Esophagus muscularis mucosa (tissue), 4 donors: ENCODE results near the gene TKT. TPM values are rescaled to one million over a fixed set of nuclear protein-coding genes. Genes with fewer than 3 reads are reported as not detected.

Experiments used
- DNase-seq: peaks from one replicate; pipeline ENCODE4 v3.0.0-alpha.2; 2017; ENCODE audit errors: extremely low spot score
- H3K27ac ChIP-seq, 4 donors: fragments of 200-600 bp; sonication (generic); replicated peaks in 1 of 4; 1 replicate in 3 of 4; 2 replicates in 1 of 4; pipeline ENCODE4 v1.5.1; 2016 to 2019; ENCODE audit warnings: mild to moderate bottlenecking in 1 of 4
- H3K27me3 ChIP-seq, 4 donors: fragments of 200-600 bp; sonication (generic); one replicate each; pipeline versions ENCODE4 v1.5.1 to v1.6.0; 2016 to 2019
- H3K36me3 ChIP-seq, 4 donors: fragments of 200-600 bp; sonication (generic); one replicate each; pipeline ENCODE4 v1.5.1; 2016 to 2019
- H3K4me1 ChIP-seq, 4 donors: fragments of 200-600 bp; sonication (generic); one replicate each; pipeline ENCODE4 v1.5.1; 2016 to 2019
- H3K4me3 ChIP-seq, 4 donors: fragments of 200-600 bp; sonication (generic); 1 replicate in 2 of 4; 2 replicates in 2 of 4; pipeline ENCODE4 v1.5.1; 2016 to 2019; ENCODE audit warnings: mild to moderate bottlenecking in 4 of 4, moderate library complexity in 1 of 4
- H3K9me3 ChIP-seq, 4 donors: fragments of 200-600 bp; sonication (generic); 1 replicate in 3 of 4; 2 replicates in 1 of 4; pipeline ENCODE4 v1.5.1; 2016 to 2019
- CTCF ChIP-seq, 3 experiments: fragments of 200-600 bp in 2 of 3; fragments of 450-650 bp in 1 of 3; sonication (generic) in 2 of 3; IDR thresholded peaks; one replicate each; pipeline ENCODE4 v1.5.1; 2017 to 2019; ENCODE audit warnings: antibody characterized with exemption in 3 of 3, mild to moderate bottlenecking in 2 of 3, moderate library complexity in 1 of 3
- EP300 ChIP-seq: sonication (generic); formaldehyde crosslinking; IDR thresholded peaks from one replicate; pipeline ENCODE4 v1.6.1; 2017; ENCODE audit warnings: antibody characterized with exemption
- POLR2A ChIP-seq: fragments of 450-650 bp; IDR thresholded peaks from one replicate; pipeline ENCODE4 v1.6.1; 2017; ENCODE audit warnings: antibody characterized with exemption, moderate library complexity, mild to moderate bottlenecking, low read depth
- POLR2AphosphoS5 ChIP-seq, 2 donors: sonication (generic); formaldehyde crosslinking; IDR thresholded peaks; one replicate each; pipeline ENCODE4 v1.6.1; 2017; ENCODE audit warnings: antibody characterized with exemption in 2 of 2
- WGBS: methylation state at CpG from one replicate; pipeline ENCODE4 v1.1.5; 2018; 5-methylcytosine and 5-hydroxymethylcytosine counted together
- intact Hi-C: fragments of 100-400 bp; cut with DNase I; formaldehyde crosslinking; loops from one replicate; pipeline ENCODE4 v1.15.1; 2023
- small RNA-seq, 3 donors: library from RNA; depleted of rRNA; stranded (forward); fragments of <200 nt; gene quantifications; one replicate each; pipeline ENCODE3, GENCODE V24; 2016
- total RNA-seq, 4 donors: library from RNA; depleted of rRNA; stranded (reverse); fragments of >200 nt; gene quantifications; one replicate each; pipeline versions ENCODE4 v1.1.0 to v1.2.1, GENCODE V29; 2016

Gene TKT
- total RNA-seq, 4 donors from 2014 or later = 295 to 524 (median 378) TPM

- Histone ChIP-seq H3K36me3 (peaks cover 7 to 70% (median 62%) of the 10 kb centered on the region in 4 donors), H3K27ac (no peak overlapping the region), H3K9me3 (no peaks in the 10 kb centered on the region), H3K27me3 (no peaks in the 10 kb centered on the region), H3K4me1 (peaks cover 0 to 10% (median 0%) of the 10 kb centered on the region in 4 donors), H3K4me3 (no peak overlapping the region)
- no peak for TF ChIP-seq POLR2AphosphoS5 (IDR thresholded peaks at IDR 0.05)
- no peak for TF ChIP-seq CTCF (IDR thresholded peaks at IDR 0.05)
- no peak for TF ChIP-seq POLR2A
- TF ChIP-seq EP300 = no peak
- DNase-seq = no peak
- intact Hi-C loops = no loop called here
- no CpG with 5 or more reads among the region's 15 CpGs for WGBS
Measured at GRCh38 chr3:53178246-53178645, 77.6 kb downstream of the TKT start.

GRCh38 chr3:53175613-53176540 is 79.9 kb downstream of the TKT start:
- peaks cover 4 to 46% (median 42%) of the 10 kb centered on the region in 4 donors for H3K36me3 ChIP-seq
- no peak overlapping the region for H3K27ac ChIP-seq
- no peaks in the 10 kb centered on the region for H3K27me3 ChIP-seq
- H3K4me1 ChIP-seq = peaks cover 0 to 27% (median 14%) of the 10 kb centered on the region in 4 donors
- H3K4me3 ChIP-seq = no peak overlapping the region
- H3K9me3 ChIP-seq = no peaks in the 10 kb centered on the region
- DNase-seq = no peak
- WGBS = 76% methylated on average over 5 of the region's 9 CpGs
- no peak for TF ChIP-seq POLR2AphosphoS5 (IDR thresholded peaks at IDR 0.05)
- intact Hi-C loops = no loop called here

Small RNAs within 50 kb of the gene (small RNA-seq; reads per million reads assigned to genes)
- gene RF00019 = 0 reads per million in 3 donors

Other genes starting within 250 kb of the TKT start
- 10 to 100 TPM; 15.4 to 27.6 (median 21.4) TPM for gene SFMBT1, start 209.9 kb downstream of the TKT start, total RNA-seq
- gene RFT1, start 125.6 kb downstream of the TKT start, total RNA-seq = 10 to 100 TPM in 1 of 4 donors, 1 to 10 TPM in 3; 6.8 to 10.3 (median 9.0) TPM
- 10 to 100 TPM in 3 of 4 donors, 1 to 10 TPM in 1; 7.0 to 16.7 (median 12.4) TPM for gene PRKCD, start 94.8 kb downstream of the TKT start, total RNA-seq
- 10 to 100 TPM; 17.0 to 26.4 (median 20.5) TPM for gene DCP1A, start 91.5 kb upstream of the TKT start, total RNA-seq
- 1 to 10 TPM in 2 of 4 donors, under 1 TPM in 2; 0.75 to 2.5 (median 1.2) TPM for gene CACNA1D, start 238.6 kb upstream of the TKT start, total RNA-seq